Measurements from ENCODE around the gene PLA2G2D.
A peak's percentile ranks its signal among the peaks of the same experiment; 100 is the strongest.

Gene PLA2G2D

GRCh38 chr1:20119347-20119746 lies at the start of gene PLA2G2D:
PLA2G2D (minus strand) TSS chr1:20119536; CDS start chr1:20119498, 38 bp downstream.
- DNase-seq, result no peak

DNA sequence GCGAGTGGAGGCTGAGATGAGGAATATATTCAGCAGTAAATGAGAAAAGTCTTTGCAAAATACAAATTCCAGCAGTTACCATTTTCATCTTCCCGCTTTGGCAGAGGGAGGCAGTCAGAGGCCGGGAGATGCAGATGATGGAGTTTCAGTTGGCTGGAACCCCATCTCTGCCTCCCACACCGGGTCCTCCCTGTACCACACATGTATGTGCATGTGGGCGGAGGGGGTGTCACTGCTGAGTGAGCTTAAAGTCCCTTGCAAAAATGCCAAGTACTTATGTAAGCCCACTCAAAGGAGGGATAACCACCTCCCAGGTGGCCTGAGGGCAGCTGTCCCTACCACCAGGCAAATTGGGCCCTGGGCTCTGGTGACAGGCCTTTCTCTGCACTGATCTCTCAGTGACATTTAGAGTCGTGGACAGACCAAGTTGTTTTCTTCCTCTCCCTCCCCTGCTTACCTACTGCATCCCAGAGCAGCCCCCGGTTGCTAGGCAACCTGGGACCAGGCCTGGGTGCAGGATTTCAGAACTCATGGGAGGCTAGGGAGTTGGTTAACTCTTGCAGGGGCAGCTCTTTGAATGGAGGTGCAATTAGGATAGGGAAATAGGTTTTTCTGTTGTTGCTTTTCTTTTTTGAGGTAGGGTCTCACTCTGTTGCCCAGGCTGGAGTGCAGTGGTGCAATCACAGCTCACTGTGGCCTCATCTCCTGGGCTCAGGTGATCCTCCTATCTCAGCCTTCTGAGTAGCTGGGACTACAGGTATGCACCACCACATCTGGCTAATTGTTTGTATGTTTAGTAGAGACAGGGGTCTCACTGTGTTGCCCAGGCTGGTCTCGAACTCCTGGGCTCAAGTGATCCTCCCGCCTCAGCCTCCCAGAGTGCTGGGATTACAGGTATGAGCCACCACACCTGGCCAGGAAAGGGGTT lies 49.5 kb upstream of the PLA2G2D start:
- DNase-seq, result no peak

DNA sequence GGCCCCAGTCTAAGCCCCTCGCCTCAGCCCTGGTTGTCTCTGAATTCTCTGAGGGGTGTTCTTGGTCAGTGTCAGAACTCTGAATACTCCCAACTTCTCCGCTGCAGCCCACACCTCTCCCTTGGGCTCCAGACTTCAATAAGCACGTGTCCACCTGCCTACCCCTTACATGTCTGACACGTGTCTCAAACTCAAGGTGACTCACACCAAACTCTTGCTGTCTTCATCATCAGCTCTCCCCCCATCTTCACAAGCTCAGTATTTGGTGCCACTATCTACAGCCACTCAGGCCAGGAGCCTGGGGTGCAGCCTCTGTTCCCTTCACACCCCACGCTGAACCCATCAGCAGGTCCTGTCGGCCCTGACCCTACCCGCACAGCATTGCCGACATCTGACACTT lies 47.8 kb upstream of the PLA2G2D start:
- no peak for DNase-seq

- DNase-seq, result no peak
Measured at GRCh38 chr1:20166051-20166450, 46.7 kb upstream of the PLA2G2D start.

- DNase-seq, result no peak
Measured at GRCh38 chr1:20165522-20165951, 46.2 kb upstream of the PLA2G2D start.

GRCh38 chr1:20164694-20165202 lies 45.4 kb upstream of the PLA2G2D start:
- DNase-seq, result no peak

DNA sequence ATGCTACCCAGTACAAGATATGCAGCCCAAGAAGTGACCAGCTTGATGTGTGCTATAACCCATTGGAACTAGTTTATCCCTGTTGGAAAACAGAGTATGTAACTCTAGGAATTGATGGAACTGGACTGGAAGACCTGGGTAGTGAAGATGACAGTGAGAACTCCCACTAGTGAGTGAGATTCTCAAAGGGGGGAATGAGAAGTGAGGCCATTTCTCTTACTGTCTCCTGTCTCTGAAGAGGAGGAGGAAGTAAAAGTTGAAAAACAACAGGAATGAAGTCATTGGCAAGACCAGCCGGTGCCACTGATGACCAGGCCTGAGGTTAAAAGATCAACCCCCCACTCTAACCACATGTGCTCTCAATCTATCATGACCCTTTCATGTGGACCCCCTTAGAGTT lies 40.7 kb upstream of the PLA2G2D start:
- DNase-seq, result no peak

- DNase-seq, result no peak
Measured at GRCh38 chr1:20158358-20159070, 39.2 kb upstream of the PLA2G2D start.

DNA sequence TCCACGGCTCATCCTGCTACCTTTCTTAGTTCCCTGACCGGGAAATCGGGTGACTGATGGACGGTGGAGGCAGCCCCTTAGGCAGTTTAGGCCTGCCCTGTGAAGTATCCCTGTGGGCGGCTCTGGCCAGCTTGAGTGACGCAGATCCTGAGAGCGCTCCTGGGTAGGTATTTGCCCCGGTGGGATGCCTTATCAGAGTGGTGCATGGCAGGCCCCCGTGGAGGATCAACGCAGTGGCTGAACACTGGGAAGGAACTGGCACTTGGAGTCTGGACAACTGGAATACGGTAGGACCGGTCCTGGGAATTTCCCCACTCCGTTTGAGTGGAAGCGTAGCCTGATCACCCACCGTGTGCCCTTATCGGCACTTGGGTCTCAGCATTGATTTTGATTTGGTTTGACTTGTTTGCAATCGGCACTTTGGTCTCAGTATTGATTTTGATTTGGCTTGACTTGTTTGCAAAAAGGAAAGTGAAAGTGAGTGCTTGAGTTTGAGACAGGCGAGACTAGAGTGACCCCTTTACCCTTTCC lies 35.0 kb upstream of the PLA2G2D start:
- no peak for DNase-seq

DNA sequence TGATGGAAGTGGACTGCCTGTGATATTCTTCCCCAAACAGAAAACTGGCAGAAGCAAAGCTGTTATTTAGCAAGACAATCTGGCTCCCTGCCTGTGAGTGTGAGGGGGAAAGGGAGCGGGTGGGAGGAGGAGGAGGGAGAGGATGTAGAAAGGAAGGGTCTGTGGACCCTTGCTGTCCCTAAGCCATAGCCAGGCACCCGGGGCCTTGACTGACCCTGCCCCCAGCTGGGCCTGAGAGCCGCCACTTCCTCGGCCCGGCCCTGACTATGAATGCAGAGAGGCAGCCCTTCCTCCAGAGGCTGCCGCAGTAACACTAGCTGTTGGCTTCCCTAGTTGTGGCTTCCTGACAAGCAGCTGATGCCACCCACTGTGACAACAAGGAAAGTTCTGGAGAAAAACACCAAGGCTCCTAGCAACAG lies 33.7 kb upstream of the PLA2G2D start:
- no peak for DNase-seq

DNA sequence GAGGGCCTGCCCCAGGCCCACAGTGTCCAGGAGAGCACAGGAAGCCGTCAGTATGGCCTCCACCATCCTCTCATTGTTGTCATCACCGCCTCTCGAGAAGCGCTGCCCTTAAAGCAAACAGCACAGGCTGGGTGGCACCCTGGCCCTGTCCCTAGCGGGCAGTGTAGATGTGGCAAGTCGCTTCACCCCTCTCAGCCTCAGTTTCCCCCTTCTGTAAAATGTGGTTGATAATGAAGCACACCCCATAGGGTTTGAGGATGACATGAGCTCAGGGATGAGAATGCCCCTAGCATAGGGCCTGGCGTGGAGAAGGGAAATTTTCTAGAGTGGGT lies 33.2 kb upstream of the PLA2G2D start:
- DNase-seq, result no peak

DNA sequence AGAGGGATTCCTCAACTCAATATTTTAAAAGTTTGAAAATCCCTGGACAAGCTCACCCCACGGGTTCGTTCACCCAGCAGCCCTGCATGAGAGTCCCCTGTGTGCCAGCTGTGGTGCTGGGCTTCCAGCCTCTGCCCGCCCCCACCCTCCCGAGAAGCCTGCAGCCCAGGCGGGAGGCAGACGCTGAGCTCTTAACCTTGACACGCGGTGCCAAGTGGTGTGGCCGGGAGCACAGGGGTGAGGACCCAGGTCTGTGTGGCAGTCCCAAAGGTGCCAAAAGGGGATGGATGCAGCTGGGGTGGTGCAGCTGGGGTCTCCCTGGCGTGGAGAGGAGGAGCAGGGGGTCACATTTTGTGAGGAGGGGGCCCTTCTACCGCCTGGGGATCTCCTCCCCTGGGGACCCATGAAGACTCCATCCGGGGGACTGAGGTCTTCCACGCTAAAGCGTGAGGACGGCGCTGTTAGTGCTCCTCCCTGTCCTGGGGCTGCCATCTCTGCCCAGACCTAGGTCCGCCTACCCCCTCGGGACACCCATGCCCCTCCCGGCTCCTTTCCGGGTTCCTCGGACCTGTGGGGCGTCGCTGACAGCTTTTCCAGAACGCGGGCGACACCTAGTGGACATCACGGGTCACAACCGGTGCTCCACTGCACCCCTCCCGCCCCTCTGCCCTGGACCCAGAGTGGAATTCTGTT lies 32.7 kb upstream of the PLA2G2D start:
- DNase-seq, result peak; percentile 67

DNA sequence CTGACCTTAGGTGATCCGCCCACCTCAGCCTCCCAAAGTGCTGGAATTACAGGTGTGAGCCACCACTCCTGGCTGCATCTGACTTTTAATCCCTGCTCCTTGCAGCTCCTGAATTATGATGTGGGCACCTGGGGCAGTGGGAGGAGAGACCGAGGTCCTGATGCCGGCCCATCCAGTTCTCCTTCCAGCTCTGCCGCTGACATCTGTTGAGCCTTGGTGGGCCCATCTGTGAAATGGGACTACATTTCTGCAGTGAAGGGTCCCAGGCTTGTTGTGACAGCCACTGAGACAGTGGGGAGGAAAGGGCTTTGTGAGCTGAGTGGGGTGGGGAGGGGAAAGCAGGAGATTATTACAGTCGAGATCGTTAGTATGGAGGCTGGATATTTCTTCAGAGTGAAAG lies 31.6 kb upstream of the PLA2G2D start:
- no peak for DNase-seq

DNA sequence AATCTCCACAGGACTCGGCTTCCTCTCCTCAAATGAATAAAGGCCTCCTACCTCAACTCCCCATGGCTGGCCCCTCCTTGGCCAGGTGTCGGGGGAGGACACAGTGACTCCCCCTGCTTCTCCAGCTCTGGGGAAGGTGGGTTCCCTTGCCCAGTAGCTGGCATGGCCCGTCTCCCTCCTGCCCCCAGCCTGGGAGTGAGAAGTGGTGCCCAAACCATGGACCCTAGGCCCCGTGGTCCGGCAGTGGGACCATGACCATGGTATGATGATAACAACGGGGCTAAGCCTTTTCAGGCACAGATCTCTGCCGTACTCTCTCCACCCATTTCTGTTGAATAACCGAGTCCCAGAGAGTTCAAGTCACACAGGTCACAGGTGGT lies 31.0 kb upstream of the PLA2G2D start:
- DNase-seq, result no peak

DNA sequence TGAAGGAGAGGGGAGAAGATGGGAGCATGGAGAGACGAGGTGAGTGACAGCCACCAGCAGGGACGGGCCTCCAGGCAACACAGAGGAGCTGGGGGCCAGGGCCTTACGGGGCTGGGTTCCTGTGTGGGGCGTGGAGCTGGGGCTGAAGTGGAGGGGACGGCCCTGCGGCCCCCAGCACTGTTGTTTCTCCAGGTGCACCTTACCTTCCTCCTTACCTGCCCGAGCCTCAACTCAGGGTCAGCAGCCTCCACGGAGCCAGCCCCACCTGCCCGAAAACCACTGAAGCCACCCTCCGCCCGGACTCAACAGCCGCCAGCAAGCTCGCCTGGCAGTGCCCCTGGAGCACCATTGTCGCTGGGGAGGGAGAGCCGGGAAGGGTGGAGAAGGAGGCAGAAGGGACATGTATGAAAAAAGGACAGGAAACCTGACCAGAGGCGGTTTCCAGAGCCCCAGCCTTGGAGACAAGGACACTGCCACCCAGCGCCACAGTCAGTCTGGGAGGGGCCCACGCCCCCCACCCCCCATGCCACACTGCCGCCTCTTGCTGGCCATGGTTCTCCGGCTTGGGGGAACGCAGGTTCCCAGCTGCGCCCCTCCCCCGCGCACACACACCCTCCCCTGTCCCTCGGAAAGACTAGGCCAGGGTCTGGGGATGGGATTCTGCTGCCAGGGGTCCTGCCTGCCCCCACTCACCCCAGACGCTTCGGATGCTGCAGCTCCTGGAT lies 30.4 kb upstream of the PLA2G2D start:
- no peak for DNase-seq

- no peak for DNase-seq
Measured at GRCh38 chr1:20148571-20149500, 29.5 kb upstream of the PLA2G2D start.

GRCh38 chr1:20147846-20148570 lies 28.7 kb upstream of the PLA2G2D start:
- DNase-seq, result no peak

- DNase-seq, result no peak
Measured at GRCh38 chr1:20143734-20144565, 24.6 kb upstream of the PLA2G2D start.

- no peak for DNase-seq
Measured at GRCh38 chr1:20143318-20143717, 24.0 kb upstream of the PLA2G2D start.

Data from activated CD4-positive, alpha-beta T cell treated with anti-CD3 and anti-CD28 coated beads for 1 hour (primary cell).